Pancreas (tissue), 10 donors: Measurements from ENCODE around the gene SLC1A3. TPM values are rescaled to one million over a fixed set of nuclear protein-coding genes. Genes with fewer than 3 reads are reported as not detected.
A peak's percentile ranks its signal among the peaks of the same experiment; 100 is the strongest.

Experiments used
- ATAC-seq, 4 donors: fragments of 200-7000 bp; cut with Tn5 transposase; one replicate each; pipeline versions ENCODE4 v1.8.0 to v1.9.1; 2020; ENCODE audit warnings: mild to moderate bottlenecking in 4 of 4, moderate library complexity in 4 of 4
- DNase-seq, 6 donors: peaks; one replicate each; pipeline ENCODE4 v3.0.0-alpha.2; 2020
- FAIRE-seq: peaks from 2 replicates; lab custom pipeline; 2012; peaks lifted over from hg19 to GRCh38; lab: Jason Lieb, UNC
- H3K27ac ChIP-seq, 4 donors: fragments of 200-600 bp; sonication (generic); 1 replicate in 3 of 4; 2 replicates in 1 of 4; pipeline versions ENCODE4 v1.5.0 to v1.8.0; 2020
- H3K27me3 ChIP-seq, 4 donors: fragments of 200-600 bp; one replicate each; pipeline ENCODE4 v1.8.0; 2021
- H3K36me3 ChIP-seq, 3 donors: fragments of 200-600 bp; sonication (generic) in 1 of 3; one replicate each; pipeline versions ENCODE4 v1.5.0 to v1.8.0; 2020 to 2021
- H3K4me1 ChIP-seq, 3 donors: fragments of 200-600 bp; one replicate each; pipeline ENCODE4 v1.8.0; 2021
- H3K4me3 ChIP-seq, 4 donors: fragments of 200-600 bp; sonication (generic) in 2 of 4; one replicate each; pipeline versions ENCODE4 v1.5.0 to v1.8.0; 2020 to 2021
- H3K9me3 ChIP-seq, 4 donors: fragments of 200-600 bp; one replicate each; pipeline ENCODE4 v1.8.0; 2021
- CTCF ChIP-seq, 4 donors: fragments of 200-600 bp; sonication (generic) in 3 of 4; IDR thresholded peaks; one replicate each; pipeline versions ENCODE4 v1.5.0 to v1.8.0; 2021; ENCODE audit warnings: antibody characterized with exemption in 4 of 4
- WGBS, 2 donors: extraction: QIAGEN DNeasy Blood & Tissue Kit; methylation state at CpG; one replicate each; pipeline ENCODE4 v1.1.7; 2013; 5-methylcytosine and 5-hydroxymethylcytosine counted together
- intact Hi-C, 3 donors: fragments of 100-400 bp; cut with DNase I; formaldehyde crosslinking; loops; one replicate each; pipeline versions ENCODE4 v1.11.1 to v1.14.2; 2022
- polyA plus RNA-seq, 2 donors: library from polyadenylated mRNA; stranded (reverse); fragments of 200-250 nt; gene quantifications; one replicate each; pipeline ENCODE4 v1.2.3, GENCODE V29; 2013
- total RNA-seq, 6 donors: library from RNA; stranded (reverse); fragmentation: NEBNext Ultra II Directional in 4 of 6; extraction: Animal tissue kit (Norgen Biotek cat#: 25700) in 4 of 6; gene quantifications; one replicate each; pipeline versions ENCODE4 v1.2.1 to v1.2.4, GENCODE V29; 2021 to 2023
- donor health status: healthy with polysubstance abuse.
- donor health status: DM: no; HTN: no; CAD: no; lungs with moderate emphysema.
- donor health status: DM: no; HTN: no; CAD: no.
- donor health status: control.
- donor health status: control.
- donor health status: Bipolar disorder and iron deficiency.
- donor health status: DM: yes; HTN: yes; CAD: no.
- donor health status: DM: no; HTN: no; CAD: no.
- donor health status: DM: no; HTN: no; CAD: no.
- donor health status: DM: yes; HTN: yes; CAD: no.

The SLC1A3 gene
- total and polyA plus RNA-seq, 8 donors, result 0.87 to 21.0 (median 1.7) TPM

- intact Hi-C loops, result no loop called here
- FAIRE-seq, result no peak
- peak overlapping the region in 1 of 4 donors; percentile 23 for H3K27ac ChIP-seq
- no peak for TF ChIP-seq CTCF (IDR thresholded peaks at IDR 0.05)
- no peaks in the 10 kb centered on the region for H3K36me3 ChIP-seq
- H3K4me3 ChIP-seq, result no peak overlapping the region
- no peaks in the 10 kb centered on the region for H3K27me3 ChIP-seq
- 45 to 53% methylated on average over 6 of the region's 6 CpGs for WGBS, 2 donors
- ATAC-seq, result peak in 1 of 4 donors; percentile 38
- no peak for DNase-seq
- no peaks in the 10 kb centered on the region for H3K4me1 ChIP-seq
- no peaks in the 10 kb centered on the region for H3K9me3 ChIP-seq
Measured at GRCh38 chr5:36599986-36600779, 6.2 kb upstream of the SLC1A3 start.

- 33 to 34% methylated on average over 6 of the region's 6 CpGs for WGBS, 2 donors
- H3K4me1 ChIP-seq, result peaks cover 0 to 5% (median 0%) of the 10 kb centered on the region in 3 donors
- H3K27me3 ChIP-seq, result no peaks in the 10 kb centered on the region
- intact Hi-C loops, result no loop called here
- no peak overlapping the region for H3K4me3 ChIP-seq
- no peak for TF ChIP-seq CTCF (IDR thresholded peaks at IDR 0.05)
- H3K36me3 ChIP-seq, result no peaks in the 10 kb centered on the region
- DNase-seq (no peak), ATAC-seq (peak in 2 of 4 donors; percentile 36 to 71), FAIRE-seq (no peak)
- peak overlapping the region in 2 of 4 donors; percentile 24 to 36 for H3K27ac ChIP-seq
- H3K9me3 ChIP-seq, result no peaks in the 10 kb centered on the region
Measured at GRCh38 chr5:36600917-36601527, 5.4 kb upstream of the SLC1A3 start.

GRCh38 chr5:36602704-36603321 is 3.6 kb upstream of the SLC1A3 start:
- DNase-seq, result no peak
- no peak for TF ChIP-seq CTCF (IDR thresholded peaks at IDR 0.05)
- Histone ChIP-seq H3K4me1 (peaks cover 0 to 5% (median 5%) of the 10 kb centered on the region in 3 donors), H3K4me3 (no peak overlapping the region), H3K27ac (no peak overlapping the region), H3K9me3 (no peaks in the 10 kb centered on the region), H3K27me3 (no peaks in the 10 kb centered on the region), H3K36me3 (no peaks in the 10 kb centered on the region)
- FAIRE-seq, result no peak
- ATAC-seq, result no peak
- intact Hi-C loops, result no loop called here
- 47 to 67% methylated on average over 5 of the region's 5 CpGs for WGBS, 2 donors

GRCh38 chr5:36605241-36605640 is 1.2 kb upstream of the SLC1A3 start:
- H3K4me3 ChIP-seq, result no peak overlapping the region
- H3K36me3 ChIP-seq, result no peaks in the 10 kb centered on the region
- no peak overlapping the region for H3K27ac ChIP-seq
- peaks cover 0 to 5% (median 5%) of the 10 kb centered on the region in 3 donors for H3K4me1 ChIP-seq
- DNase-seq (no peak), FAIRE-seq (no peak), ATAC-seq (no peak)
- intact Hi-C loops, result no loop called here
- no peaks in the 10 kb centered on the region for H3K9me3 ChIP-seq
- TF ChIP-seq CTCF (IDR thresholded peaks at IDR 0.05), result no peak
- no peaks in the 10 kb centered on the region for H3K27me3 ChIP-seq
